GM18498 (cell line): Measurements from ENCODE around the gene BRICD5.
"Not testable (repeated sequence)": the region's sequence is repeated elsewhere in the genome, so short reads cannot be mapped to it uniquely, and the experiment has no call there.

Source experiments
- ATAC-seq: cut with Tn5 transposase; IDR thresholded peaks from one replicate; pipeline ENCODE4 v1.9.1; 2021; ENCODE audit warnings: mild to moderate bottlenecking, moderate library complexity; ENCODE audit not compliant: unreplicated experiment

Gene BRICD5

GRCh38 chr16:2210386-2211365, at the start of gene BRICD5:
BRICD5 (minus strand) TSS chr16:2210863; CDS start chr16:2210833, 30 bp downstream.
- ATAC-seq: no peak

GRCh38 chr16:2260250-2260649, 49.6 kb upstream of the BRICD5 start:
- no peak for ATAC-seq

- ATAC-seq: not testable (repeated sequence)
These were observed 47.9 kb upstream of the BRICD5 start for GRCh38 chr16:2258530-2258929.

GRCh38 chr16:2257726-2258125, 47.1 kb upstream of the BRICD5 start:
- ATAC-seq: no peak

GRCh38 chr16:2256531-2257140, 46.0 kb upstream of the BRICD5 start:
- no peak for ATAC-seq

- no peak for ATAC-seq
These were observed 42.6 kb upstream of the BRICD5 start for GRCh38 chr16:2253293-2253692.

- ATAC-seq: no peak
These were observed 42.1 kb upstream of the BRICD5 start for GRCh38 chr16:2252806-2253148.

GRCh38 chr16:2251296-2252111, 40.8 kb upstream of the BRICD5 start, which contains the start of gene ECI1:
ECI1 (minus strand) TSS chr16:2251587; CDS start chr16:2251566, 21 bp downstream.
- peak; percentile 91 for ATAC-seq

- ATAC-seq: no peak
These were observed 40.1 kb upstream of the BRICD5 start for GRCh38 chr16:2250652-2251295.

GRCh38 chr16:2246301-2246885, 35.7 kb upstream of the BRICD5 start:
- no peak for ATAC-seq

- ATAC-seq: no peak
These were observed 34.5 kb upstream of the BRICD5 start for GRCh38 chr16:2244926-2245795.

GRCh38 chr16:2244301-2244700, 33.6 kb upstream of the BRICD5 start:
- ATAC-seq: no peak

- no peak for ATAC-seq
These were observed 33.1 kb upstream of the BRICD5 start for GRCh38 chr16:2243781-2244180.

GRCh38 chr16:2243031-2243528, 32.4 kb upstream of the BRICD5 start:
- ATAC-seq: no peak

- ATAC-seq: no peak
These were observed 31.9 kb upstream of the BRICD5 start for GRCh38 chr16:2242598-2242997.

- ATAC-seq: not testable (repeated sequence)
These were observed 29.7 kb upstream of the BRICD5 start for GRCh38 chr16:2240331-2240730.

GRCh38 chr16:2238838-2239675, 28.4 kb upstream of the BRICD5 start:
- ATAC-seq: no peak

- no peak for ATAC-seq
These were observed 27.6 kb upstream of the BRICD5 start for GRCh38 chr16:2238150-2238837.
